HG03432 (cell line): Measurements from ENCODE around the gene KCNJ15.

Experiments used
- ATAC-seq: cut with Tn5 transposase; IDR thresholded peaks from one replicate; pipeline ENCODE4 v1.9.1; 2021; ENCODE audit warnings: mild to moderate bottlenecking, moderate library complexity; ENCODE audit not compliant: unreplicated experiment

KCNJ15 gene

DNA sequence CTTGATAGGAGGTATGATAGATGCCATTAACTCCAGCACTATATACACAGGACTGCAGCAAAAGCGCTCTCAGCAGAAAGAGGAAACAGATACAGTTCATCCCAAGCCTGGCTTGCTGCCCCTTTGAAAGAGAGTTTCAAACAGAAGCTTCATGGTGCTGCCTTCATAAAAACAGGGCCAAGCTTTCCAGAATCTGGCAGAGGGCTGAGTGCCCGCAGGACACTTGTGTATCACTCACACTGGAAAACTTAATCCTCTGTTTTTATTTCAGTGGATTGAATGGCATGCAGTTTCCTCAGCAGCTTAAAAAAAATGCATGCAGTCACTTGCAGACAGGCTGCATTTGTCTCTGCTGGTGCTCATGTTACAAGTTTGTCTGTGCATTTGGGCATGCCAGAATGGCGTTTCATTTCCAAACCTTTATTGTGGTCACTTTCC lies 40.4 kb downstream of the KCNJ15 start:
- ATAC-seq = no peak

DNA sequence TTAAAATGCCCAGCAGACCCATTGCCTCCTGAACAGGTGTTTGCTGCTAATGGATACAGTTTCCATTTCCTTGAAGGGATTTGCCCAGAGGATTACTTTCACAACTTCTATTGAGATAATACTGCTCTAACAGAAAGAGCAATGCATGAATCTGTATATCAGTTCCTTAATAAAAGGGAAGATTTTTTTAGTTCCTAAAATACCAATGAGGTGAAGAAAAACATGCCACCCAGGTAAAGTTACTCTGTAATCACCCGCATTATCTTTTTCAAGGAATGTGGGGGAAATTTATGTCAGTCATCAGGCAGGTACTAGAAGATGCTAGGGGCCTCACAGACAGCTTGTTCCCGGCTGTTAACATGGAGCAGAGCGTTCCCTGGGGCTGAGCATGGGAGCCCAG lies 41.1 kb downstream of the KCNJ15 start:
- no peak for ATAC-seq

DNA sequence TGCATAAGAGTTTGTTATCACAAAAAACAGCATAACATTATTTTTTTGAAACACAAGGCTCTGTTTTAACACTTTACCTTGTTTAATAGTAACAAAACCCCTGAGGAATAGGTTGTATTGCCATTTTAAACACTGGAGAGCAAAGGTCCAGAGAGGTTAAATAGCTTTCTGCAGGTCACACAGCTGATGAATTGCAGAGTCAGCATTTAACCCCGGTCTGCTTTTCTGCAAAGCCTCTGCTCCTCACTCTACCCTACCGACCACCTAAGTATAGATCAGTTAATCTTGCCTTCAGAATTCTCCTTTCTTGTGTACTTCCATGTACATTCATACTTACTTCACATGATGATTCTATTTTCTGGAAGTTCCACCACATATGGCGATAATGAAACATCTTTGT lies 42.0 kb downstream of the KCNJ15 start:
- ATAC-seq = no peak

DNA sequence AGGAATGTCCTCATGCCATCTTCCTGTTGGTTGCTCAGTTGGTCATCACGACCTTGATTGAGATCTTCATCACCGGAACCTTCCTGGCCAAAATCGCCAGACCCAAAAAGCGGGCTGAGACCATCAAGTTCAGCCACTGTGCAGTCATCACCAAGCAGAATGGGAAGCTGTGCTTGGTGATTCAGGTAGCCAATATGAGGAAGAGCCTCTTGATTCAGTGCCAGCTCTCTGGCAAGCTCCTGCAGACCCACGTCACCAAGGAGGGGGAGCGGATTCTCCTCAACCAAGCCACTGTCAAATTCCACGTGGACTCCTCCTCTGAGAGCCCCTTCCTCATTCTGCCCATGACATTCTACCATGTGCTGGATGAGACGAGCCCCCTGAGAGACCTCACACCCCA lies 42.9 kb downstream of the KCNJ15 start:
- no peak for ATAC-seq

DNA sequence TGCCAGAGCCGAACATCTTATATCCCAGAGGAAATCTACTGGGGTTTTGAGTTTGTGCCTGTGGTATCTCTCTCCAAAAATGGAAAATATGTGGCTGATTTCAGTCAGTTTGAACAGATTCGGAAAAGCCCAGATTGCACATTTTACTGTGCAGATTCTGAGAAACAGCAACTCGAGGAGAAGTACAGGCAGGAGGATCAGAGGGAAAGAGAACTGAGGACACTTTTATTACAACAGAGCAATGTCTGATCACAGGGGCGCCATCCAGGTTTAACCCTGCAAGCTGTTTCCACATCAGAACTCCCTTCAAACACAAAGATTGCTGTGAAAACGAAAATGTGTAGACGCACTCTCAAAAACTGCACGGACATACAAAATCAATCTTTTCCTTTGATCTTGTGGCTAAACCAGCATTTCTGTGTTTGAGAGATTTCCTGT lies 43.4 kb downstream of the KCNJ15 start:
- no peak for ATAC-seq

DNA sequence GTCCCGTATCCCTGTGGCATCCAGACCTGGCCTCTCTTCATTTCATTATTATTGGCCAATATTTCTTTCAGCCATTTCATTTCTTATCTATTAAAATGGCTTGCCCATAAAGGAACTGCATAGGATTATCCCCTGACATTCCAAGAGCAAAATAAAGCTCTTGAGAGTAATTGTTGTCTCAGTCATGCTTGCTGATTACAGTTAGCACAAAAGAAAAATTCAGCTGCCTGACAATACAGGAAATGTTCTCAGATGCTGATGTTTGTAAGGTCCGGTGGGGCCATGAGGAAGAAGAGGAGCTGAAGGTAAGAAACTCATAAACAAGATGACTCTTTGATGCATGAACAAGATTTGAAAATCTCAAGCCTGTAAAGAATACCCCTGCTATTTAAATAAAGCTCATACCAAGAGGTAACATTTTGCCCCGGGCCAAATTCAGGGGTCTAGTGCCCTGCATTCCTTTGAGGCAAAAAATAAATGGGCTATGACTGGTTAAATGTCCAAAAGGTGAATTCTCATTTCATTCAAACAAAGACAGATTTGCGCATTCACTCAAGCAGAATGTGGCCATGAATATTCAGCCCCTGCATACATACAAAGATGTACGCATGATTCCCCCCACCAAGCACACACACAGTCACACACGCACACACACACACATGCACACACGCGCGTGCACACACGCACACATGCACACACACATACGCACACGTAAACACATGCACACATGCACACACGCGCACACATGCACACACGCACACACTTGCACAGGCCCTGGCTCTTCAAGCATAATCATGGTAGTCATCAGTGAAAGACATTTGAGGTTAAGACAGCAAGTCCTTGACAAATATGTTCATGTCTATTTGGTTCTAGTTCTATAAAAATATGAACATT lies 44.8 kb downstream of the KCNJ15 start:
- ATAC-seq = no peak

DNA sequence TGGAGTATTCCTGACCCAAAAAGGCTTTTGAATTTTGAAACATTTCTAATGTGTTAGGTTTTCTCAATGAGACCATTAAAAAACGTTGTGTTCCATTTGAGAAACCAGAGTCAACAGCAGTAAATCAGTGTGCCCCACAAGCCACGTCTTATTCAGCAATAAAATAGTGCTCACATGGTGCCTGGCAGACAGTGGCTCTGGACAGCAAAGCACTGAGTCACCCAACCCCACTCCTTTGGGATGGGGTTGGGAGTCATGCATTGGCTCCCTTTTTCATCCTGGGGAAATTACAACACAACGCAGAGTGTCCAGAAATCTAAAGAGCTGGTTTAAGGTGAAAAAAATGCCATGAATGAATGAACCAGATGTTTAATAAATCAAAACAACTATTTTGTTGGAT lies 46.5 kb downstream of the KCNJ15 start:
- no peak for ATAC-seq

DNA sequence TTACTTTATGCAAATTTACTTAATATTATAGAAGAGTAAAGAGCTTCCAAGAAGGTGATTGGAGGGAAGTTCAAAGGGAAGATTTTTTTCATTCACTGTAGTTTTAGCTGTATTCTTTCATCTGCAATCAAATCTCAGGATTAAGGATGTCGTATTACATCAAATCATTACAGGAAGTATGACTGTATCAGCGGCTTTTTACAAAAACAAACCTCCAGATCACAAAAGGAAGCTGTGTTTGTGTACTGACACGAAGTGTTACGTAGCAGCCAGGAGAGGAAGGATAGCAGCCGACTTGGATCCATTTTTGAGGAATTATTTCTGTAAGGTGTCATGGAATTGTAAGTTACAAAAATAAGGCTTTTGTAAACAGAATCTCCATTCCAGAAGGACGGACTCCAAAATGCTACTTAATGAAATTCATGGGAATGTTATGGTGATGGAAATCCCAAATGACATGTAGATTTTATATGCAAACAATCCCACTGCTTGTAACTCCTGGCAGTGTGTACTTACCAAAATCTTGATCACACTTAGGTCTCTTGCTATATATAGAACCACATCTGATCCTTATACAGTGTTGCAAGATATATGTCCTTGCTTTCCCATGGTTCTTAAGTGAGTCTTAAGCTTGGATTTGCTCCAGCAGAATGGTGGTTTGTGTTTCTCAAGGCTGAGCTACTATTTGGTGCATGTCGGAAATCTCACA lies 49.8 kb downstream of the KCNJ15 start:
- no peak for ATAC-seq

DNA sequence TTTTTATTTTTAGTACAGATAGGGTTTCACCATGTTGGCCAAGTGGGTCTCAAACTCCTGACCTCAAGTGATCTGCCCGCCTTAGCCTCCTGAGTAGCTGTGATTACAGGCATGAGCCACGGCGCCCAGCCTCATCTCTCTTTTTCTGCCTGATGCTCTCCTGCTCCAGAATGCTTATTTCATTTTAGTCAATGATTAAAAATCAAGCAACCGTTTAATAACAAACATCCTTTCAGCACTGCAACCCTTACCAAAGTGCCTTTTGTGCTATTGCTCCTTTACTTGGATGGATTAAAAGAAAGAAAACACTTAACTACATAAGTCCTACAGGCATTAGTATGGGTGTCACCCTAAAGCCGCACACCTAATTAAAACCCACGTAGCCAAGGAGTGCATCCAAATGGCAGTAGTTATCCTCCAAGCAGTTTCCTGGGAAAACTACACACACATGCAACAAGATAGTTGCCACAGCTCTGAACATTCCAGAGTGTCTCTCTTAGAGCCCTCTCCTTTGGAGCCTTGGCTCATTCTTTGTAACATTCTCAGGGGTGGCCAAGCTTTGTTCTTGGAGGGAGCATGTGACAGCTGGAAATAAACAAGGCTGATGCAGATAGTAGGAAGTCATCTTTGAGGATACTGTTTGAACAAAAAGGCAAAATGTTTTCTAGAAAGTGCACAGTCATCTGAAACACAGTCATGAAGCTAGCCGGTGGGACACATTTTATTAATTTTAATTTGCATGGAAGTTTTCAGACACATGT lies 51.2 kb downstream of the KCNJ15 start:
- no peak for ATAC-seq

DNA sequence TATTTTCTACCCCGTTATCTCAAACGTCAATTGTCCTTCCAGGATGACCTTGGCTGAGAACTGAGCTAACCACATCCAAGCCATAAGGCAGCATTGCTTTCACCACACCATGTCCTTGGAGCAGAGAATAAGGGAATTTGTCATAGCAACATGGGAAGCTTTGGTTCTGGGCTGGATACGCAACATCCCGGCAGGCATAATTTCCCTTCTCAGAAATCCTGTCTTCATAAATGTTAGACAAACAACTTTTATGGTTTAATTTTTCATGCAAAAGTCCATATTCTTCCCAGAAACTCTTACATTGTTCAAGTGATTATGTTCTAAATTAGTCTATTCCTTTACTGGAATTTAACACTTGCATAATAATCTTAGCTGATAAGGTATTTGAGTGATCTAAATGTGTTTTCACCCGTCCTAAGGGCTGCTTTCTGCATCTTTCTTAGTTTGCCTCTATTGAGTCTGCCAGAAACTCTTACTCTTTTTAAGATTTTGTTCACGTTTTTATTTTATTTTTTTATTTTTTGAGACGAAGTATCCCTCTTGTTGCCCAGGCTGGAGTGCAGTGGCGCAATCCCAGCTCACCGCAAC lies 51.8 kb downstream of the KCNJ15 start:
- no peak for ATAC-seq

DNA sequence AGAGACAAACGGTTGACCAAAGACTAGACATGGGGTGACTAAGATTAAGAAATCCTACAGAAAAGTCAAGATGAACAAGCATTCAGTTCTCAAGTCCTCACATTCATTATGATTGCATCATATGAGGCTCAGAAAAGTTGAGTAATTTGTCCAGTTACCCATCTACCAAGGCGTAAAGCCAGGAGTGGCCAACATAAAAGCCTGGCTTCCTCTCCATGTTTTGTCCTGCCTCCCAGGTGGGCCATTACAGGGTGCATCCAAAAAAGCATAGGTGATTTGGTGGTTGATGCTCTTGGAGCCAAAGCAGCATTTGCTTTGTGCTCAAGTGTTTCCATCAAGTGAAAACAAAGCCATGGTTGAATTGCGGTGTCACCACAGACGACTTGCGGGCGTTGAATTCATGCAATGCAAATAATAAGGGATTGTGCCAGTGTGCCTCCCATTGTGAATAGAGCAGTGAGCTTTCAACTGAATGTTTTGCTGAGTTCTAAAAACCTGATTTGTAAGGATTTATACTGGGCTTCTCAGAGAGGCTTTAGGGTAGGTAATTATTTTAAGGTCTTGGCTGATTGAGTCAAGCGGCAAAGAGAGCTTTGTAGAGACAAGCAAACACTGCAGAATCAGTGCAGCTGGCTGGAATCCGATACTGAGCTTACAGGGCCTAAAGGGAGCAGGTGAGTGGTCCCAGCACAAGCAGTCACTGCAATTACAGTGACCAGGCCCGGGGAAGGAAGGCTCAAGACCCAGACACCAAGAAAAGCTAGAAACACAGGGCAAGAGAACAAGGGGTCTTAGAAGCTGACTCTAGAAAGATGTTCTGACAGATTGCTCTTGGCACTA lies 54.1 kb downstream of the KCNJ15 start:
- ATAC-seq = no peak

DNA sequence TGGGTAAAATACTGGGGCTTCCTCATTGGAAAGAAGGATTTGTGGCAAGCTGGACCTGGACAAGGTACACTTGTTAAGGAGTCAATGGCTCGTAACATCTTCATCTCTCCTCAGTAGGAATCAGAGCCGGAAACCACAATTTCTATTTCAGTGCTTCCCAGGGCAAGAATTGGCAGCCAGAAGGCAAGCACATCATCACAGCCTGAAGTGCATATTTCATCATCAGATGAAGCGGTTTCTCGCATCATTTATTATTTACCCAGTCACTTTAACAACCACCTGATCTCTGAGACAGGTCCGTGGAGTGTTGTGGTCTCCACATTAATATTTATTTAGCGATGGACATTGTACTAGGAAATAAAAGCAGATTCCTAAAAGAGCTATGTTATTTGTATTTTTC lies 55.0 kb downstream of the KCNJ15 start:
- ATAC-seq = no peak

DNA sequence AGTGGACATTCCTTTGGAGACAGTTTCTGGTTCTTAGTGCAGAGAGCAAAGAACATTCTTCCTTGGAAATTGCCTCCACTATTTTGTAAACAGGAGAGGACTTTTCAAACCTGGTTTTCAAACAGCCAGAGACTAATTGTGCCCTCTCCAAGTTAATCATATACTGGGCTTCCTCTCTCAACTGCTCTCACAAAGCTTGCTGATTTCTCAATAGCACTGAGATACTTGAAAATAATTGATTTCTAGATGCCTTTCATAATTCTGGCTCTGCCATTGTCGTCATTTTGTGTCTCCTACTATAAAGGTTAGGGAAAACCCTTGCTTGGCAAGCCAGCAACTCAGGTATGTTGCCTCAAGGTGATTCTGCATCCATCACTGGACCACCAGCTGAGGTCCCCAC lies 56.0 kb downstream of the KCNJ15 start:
- ATAC-seq = no peak

DNA sequence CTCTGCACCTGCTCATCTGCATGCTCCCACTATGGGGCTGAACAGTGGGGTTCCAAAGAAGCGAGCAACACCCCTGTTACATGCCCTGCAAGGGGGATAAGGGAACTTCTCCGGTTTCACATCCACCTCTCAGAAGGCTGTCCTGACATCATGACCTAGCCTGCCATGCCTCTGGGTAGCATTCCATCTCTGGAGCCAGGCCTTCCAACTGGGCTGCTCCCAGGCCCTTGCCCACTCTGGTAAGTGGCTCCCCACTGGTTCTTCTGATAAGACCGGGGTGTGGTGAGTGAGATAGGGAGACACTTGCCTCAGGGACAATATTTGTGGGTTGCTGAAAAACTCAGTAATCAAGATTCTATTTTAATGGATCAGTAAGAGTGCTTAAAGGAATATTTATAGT lies 57.8 kb downstream of the KCNJ15 start:
- ATAC-seq = no peak

DNA sequence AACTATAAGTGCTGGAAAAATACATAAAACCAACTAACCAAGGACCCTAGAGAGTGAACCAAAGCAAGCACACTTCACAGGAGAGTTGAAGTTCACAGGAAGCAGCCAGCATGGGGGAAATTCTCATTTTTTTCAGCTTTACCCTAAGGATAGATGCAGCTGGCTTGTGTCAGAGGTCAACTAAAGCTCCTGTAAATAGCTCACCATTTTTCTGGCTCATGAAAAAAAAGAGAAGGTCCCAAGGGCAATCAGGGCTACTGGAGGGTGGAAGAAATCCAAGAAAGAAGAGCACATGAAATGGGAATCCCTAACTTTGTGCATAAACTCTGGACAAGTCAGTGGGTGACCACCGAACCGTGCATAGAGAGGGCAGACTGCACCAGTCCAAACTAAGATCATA lies 58.3 kb downstream of the KCNJ15 start:
- no peak for ATAC-seq

DNA sequence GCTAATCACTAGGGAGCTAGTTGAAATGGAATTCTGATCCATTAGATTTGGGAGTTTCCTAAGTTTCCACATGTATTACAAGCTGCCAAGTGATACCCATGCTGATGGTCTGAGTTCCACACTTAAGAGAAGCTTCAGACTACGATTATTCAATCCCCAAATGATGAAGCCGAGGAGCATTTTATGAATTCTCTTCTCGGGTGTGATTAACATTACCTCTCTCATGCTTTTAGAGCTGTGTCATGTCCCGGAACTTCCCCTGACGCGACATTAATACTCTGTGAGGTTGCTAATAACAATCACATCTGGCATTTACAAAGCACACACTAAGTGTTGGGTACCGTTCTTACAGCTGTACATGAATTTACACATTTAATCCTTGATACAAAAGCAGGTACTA lies 63.0 kb downstream of the KCNJ15 start:
- no peak for ATAC-seq

DNA sequence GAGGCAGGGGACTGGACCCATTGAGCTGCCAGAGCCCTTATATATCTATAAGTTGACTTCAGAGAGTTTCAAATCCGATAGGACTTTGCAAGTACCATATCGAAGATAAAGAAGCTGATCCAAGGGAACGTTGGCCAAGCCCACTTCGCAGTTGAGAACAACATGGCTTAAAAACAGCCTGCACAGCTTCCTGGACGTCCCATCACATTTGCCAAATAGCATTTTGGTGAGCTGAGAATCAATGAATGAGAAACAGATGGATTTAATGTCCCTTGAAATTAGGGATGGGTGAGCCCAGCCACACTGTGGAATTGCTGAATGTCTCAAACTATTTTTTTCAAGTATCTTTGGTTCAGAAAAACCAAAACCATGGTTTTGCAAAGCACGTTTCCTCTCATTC lies 64.8 kb downstream of the KCNJ15 start:
- no peak for ATAC-seq

DNA sequence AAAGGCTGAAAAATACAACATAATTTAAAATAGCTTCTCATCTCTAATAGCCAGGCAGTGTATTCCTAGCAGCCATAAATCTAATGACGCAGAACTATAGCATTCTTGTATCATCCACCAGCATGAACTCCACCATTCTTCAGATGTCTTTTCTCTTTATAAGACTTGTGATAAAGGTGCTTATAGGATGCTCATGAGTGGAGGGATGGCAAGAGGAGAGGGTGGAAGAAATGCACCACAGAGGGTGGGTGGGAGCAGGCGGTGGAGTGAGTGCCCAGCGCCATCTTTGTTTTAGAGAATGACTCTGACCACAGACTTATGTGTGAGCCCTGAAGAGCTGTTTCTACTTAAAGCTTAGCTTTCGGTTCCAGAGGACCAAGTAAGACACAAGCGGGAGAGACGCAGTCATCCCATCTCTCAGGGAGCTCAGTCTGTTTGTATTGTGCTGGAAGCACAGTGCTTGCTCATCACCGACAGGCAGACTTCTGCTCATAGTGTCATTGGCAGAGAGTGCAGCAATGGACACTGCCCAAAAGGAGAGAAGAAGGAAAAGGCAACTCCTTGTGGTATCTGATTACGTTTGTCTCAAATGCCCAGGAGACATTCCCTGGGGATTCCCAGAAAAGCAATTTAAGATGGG lies 65.6 kb downstream of the KCNJ15 start:
- no peak for ATAC-seq

DNA sequence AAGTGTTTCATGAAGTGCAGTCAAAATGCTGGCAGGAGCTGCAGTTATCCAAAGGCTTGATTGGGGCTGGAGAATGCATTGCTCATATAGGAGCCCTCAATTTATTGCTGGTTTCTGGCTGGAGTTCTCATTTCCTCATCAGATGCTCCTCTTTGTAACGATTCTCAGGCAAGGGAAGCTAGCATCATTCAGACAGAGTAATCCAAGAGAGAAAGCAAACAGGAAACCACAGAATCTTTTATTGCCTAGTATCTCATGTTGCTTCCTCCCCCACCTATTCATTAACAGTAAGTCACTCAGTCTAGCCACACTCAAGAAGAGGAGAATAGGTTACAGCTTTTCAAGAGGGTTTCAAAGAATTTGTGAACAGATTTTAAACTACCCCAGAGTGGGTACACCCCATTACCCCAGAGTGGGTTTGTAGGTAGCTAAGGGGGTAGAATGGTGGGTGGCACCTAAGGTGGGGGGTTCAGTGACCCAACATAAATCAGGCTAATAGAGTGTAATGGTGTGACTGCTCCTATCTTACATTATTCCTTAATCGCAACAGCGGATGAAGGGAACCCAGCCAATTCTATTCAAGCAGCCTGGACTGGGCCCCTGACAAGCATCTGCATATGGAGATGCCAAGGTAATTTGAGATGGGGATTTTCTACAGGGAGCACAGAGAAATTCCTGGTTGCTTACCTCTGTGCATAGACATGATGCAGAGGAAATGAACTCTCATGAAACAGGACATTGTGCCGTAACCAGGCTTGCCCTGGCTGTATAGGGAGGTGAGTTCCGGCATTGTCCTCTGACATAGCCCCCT lies 67.1 kb downstream of the KCNJ15 start:
- no peak for ATAC-seq
